Activated T-helper 1 cell treated with anti-CD3 and anti-CD28 coated beads, Interleukin-12 subunit alpha, Interleukin-12 subunit beta, Interleukin-2, Interleukin-4 antibody, amounts not matched to agents 30 ng/mL and 10 ng/mL and 1 ng/mL, durations not matched to agents 14 hours and 24 hours and 36 hours (primary cell): ENCODE measurements around the gene CDH4. TPM values are rescaled to one million over a fixed set of nuclear protein-coding genes. Genes with fewer than 3 reads are reported as not detected.

ENCODE experiments used
- DNase-seq: peaks from one replicate; pipeline ENCODE4 v3.0.0; 2021; ENCODE audit warnings: low spot score
- H3K27ac Mint-ChIP-seq: one replicate; pipeline ENCODE4 v1.8.0; 2021; ENCODE audit warnings: mild to moderate bottlenecking, mixed read lengths
- H3K27me3 Mint-ChIP-seq: one replicate; pipeline ENCODE4 v1.8.0; 2022; ENCODE audit warnings: mild to moderate bottlenecking, moderate library complexity, mixed read lengths; ENCODE audit not compliant: insufficient read depth
- H3K36me3 Mint-ChIP-seq: one replicate; pipeline ENCODE4 v1.8.0; 2021; ENCODE audit warnings: low read depth, mixed read lengths
- H3K4me1 Mint-ChIP-seq: one replicate; pipeline ENCODE4 v1.8.0; 2021; ENCODE audit warnings: low read depth, mixed read lengths
- H3K4me3 Mint-ChIP-seq: one replicate; pipeline ENCODE4 v1.8.0; 2021; ENCODE audit warnings: mild to moderate bottlenecking, moderate library complexity, mixed read lengths
- H3K9me3 Mint-ChIP-seq: one replicate; pipeline ENCODE4 v1.8.0; 2021; ENCODE audit warnings: mixed read lengths
- intact Hi-C: fragments of 100-400 bp; cut with micrococcal nuclease; formaldehyde crosslinking; loops from one replicate; pipeline ENCODE4 v1.15.1; 2024
- total RNA-seq: library from RNA; stranded (reverse); gene quantifications from 2 replicates; pipeline ENCODE4 v1.2.3, GENCODE V29; 2022

CDH4 gene
- total RNA-seq, 1 donor from 2014 or later, result not detected

- no peaks in the 10 kb centered on the region for H3K36me3 Mint-ChIP-seq
- no peak overlapping the region for H3K4me3 Mint-ChIP-seq
- H3K9me3 Mint-ChIP-seq, result no peaks in the 10 kb centered on the region
- DNase-seq, result no peak
- H3K4me1 Mint-ChIP-seq, result no peaks in the 10 kb centered on the region
- intact Hi-C loops, result no loop called here
- no peaks in the 10 kb centered on the region for H3K27me3 Mint-ChIP-seq
- no peak overlapping the region for H3K27ac Mint-ChIP-seq
These were observed 285.4 kb downstream of the CDH4 start for GRCh38 chr20:61537239-61538182.

- intact Hi-C loops, result no loop called here
- DNase-seq, result no peak
- Mint-ChIP-seq H3K4me1 (no peaks in the 10 kb centered on the region), H3K27me3 (no peaks in the 10 kb centered on the region), H3K4me3 (no peak overlapping the region), H3K36me3 (no peaks in the 10 kb centered on the region), H3K9me3 (no peaks in the 10 kb centered on the region), H3K27ac (no peak overlapping the region)
These were observed 286.3 kb downstream of the CDH4 start for GRCh38 chr20:61538183-61538942.

DNA sequence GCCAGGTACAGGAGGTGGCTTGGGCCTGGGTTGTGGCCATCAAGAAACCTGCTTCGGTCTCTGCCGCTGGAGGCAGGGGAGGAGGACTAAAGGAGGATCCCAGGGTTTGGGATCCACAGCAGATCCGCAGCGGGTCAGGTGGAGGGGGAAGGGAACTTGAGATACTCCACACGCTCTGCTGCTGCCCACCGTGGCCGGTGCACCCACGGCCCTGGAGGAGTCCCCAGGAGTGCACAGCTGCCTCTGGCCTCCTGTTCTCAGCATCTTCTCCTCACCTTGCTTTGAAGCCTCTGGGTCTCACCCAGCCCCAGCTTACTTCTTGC is 286.8 kb downstream of the CDH4 start:
- Mint-ChIP-seq H3K9me3 (no peaks in the 10 kb centered on the region), H3K4me1 (no peaks in the 10 kb centered on the region), H3K27me3 (no peaks in the 10 kb centered on the region), H3K4me3 (no peak overlapping the region), H3K27ac (no peak overlapping the region), H3K36me3 (no peaks in the 10 kb centered on the region)
- intact Hi-C loops, result no loop called here
- DNase-seq, result no peak

GRCh38 chr20:61539706-61540360 is 287.8 kb downstream of the CDH4 start:
- no peaks in the 10 kb centered on the region for H3K9me3 Mint-ChIP-seq
- intact Hi-C loops, result no loop called here
- no peak overlapping the region for H3K27ac Mint-ChIP-seq
- DNase-seq, result no peak
- H3K27me3 Mint-ChIP-seq, result no peaks in the 10 kb centered on the region
- no peaks in the 10 kb centered on the region for H3K36me3 Mint-ChIP-seq
- H3K4me3 Mint-ChIP-seq, result no peak overlapping the region
- no peaks in the 10 kb centered on the region for H3K4me1 Mint-ChIP-seq

- no peak overlapping the region for H3K27ac Mint-ChIP-seq
- H3K36me3 Mint-ChIP-seq, result no peaks in the 10 kb centered on the region
- no peaks in the 10 kb centered on the region for H3K9me3 Mint-ChIP-seq
- no peaks in the 10 kb centered on the region for H3K4me1 Mint-ChIP-seq
- no peaks in the 10 kb centered on the region for H3K27me3 Mint-ChIP-seq
- no peak overlapping the region for H3K4me3 Mint-ChIP-seq
- intact Hi-C loops, result no loop called here
- no peak for DNase-seq
These were observed 289.5 kb downstream of the CDH4 start for GRCh38 chr20:61541537-61541936.

GRCh38 chr20:61543086-61543485 is 291.0 kb downstream of the CDH4 start:
- intact Hi-C loops, result no loop called here
- no peak for DNase-seq

DNA sequence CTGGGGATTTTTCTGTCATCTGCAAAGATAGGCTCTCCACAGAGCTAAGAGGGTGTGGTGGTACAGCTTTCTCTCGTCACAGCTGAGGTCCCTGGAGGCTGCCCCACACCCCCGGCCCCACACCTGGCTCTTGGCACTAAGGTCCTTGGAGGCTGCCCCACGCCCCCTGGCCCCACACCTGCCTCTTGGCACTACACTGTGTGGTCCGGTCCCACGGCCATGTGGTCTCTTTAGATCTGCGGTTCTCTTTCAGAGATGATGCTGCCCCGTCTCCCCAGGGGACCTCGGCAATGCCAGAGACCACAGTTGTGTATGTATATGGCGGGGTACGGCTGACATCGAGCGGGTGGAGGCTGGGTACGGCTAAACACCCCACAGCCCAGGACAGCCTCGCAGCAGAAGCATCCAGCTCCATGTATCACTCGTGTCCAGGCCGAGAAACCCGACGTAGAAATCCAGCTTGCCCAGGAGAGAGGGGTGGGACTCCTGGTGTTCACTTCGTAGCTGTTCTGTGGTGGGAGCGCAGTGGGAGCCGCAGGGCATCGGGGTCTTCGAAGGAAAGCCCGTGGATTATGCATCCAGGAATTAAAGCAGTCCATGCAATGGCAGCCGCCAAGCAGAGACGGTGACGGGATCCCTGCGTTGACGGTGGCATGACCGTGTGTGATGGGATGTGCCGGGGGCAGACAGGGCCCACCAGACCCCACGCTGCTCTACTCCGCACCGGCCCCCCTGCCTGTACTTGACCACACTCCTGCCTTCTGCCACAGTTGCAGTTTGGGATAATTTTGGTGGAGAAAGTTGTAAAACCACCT is 292.1 kb downstream of the CDH4 start:
- no peaks in the 10 kb centered on the region for H3K9me3 Mint-ChIP-seq
- H3K4me1 Mint-ChIP-seq, result no peaks in the 10 kb centered on the region
- intact Hi-C loops, result no loop called here
- no peaks in the 10 kb centered on the region for H3K36me3 Mint-ChIP-seq
- no peak for DNase-seq
- no peak overlapping the region for H3K4me3 Mint-ChIP-seq
- H3K27me3 Mint-ChIP-seq, result no peaks in the 10 kb centered on the region
- no peak overlapping the region for H3K27ac Mint-ChIP-seq

More at GRCh38 chr20:61543086-61543485, 291.0 kb downstream of the CDH4 start:
- Mint-ChIP-seq H3K27me3 (no peaks in the 10 kb centered on the region), H3K27ac (no peak overlapping the region), H3K9me3 (no peaks in the 10 kb centered on the region), H3K36me3 (no peaks in the 10 kb centered on the region), H3K4me3 (no peak overlapping the region), H3K4me1 (no peaks in the 10 kb centered on the region)

DNA sequence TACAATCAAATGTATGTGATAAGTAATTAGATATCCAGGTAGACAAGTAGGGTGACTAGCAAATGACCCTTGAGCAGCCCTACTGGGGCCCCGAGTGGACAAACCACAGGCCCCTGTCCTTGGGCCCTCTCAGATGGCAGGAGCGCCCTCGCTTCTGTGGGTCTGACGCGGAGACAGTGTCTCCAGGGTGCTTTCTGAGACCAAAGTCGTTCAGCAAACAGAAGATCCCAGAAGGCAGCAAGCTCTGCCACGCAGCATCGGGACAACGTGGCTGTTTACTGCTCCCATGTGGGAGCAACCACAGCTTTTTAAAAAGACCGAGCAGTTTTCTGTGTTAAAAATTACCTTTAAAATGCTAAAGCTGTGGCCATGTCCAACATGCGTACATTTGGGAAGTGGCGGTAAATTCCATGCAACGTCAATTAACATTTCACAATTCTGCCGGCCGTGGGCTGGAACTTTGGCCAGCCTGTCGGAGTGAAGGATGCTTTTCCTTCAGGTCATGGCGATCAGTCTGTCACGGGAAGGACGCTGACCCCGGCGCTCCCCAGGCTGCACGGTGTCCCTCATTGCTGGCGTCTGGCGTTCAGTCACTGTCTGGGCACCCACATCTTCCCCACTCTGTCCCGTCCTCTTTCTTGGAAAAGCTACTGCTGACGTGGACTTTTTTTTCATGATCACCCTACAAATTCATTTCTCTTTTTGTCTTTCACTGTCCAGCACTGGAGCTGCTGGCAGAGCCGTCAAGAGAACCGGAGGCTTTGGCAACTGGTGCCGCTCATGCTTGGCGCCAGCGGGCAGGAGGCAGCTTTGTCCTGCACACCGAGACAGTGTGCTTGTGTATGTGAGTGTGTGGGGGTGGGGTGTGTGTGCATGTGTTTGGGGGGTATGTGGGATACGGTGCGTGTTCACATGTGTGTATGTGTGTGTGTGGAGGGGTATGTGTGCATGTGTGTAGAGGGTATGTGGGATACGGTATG is 293.1 kb downstream of the CDH4 start:
- Mint-ChIP-seq H3K4me3 (no peak overlapping the region), H3K27me3 (no peaks in the 10 kb centered on the region), H3K27ac (no peak overlapping the region), H3K9me3 (no peaks in the 10 kb centered on the region), H3K36me3 (no peaks in the 10 kb centered on the region), H3K4me1 (no peaks in the 10 kb centered on the region)
- intact Hi-C loops, result no loop called here
- DNase-seq, result no peak

DNA sequence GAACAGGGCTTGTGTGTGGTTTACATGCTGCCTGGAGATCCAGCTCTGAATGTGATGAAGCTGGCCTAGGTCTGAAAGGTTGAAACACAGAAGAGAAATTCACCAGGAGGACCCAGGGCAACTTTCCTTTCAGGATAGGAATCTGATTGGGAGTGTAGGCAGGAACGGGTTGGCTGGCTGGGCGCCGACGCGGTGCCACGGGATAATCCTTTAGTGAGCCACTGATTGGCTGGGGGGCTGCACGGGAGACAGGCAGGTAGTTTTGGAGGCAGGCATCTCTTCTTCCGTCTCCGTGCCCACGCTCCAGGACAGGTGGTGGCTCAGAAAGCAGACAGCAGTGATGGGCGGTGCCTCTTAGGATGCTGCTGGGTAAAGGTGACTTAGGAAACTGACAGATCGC is 294.6 kb downstream of the CDH4 start:
- H3K36me3 Mint-ChIP-seq, result no peaks in the 10 kb centered on the region
- H3K9me3 Mint-ChIP-seq, result peaks cover 5% of the 10 kb centered on the region
- no peaks in the 10 kb centered on the region for H3K27me3 Mint-ChIP-seq
- no peak for DNase-seq
- no peak overlapping the region for H3K4me3 Mint-ChIP-seq
- no peak overlapping the region for H3K27ac Mint-ChIP-seq
- no peaks in the 10 kb centered on the region for H3K4me1 Mint-ChIP-seq
- intact Hi-C loops, result no loop called here

DNA sequence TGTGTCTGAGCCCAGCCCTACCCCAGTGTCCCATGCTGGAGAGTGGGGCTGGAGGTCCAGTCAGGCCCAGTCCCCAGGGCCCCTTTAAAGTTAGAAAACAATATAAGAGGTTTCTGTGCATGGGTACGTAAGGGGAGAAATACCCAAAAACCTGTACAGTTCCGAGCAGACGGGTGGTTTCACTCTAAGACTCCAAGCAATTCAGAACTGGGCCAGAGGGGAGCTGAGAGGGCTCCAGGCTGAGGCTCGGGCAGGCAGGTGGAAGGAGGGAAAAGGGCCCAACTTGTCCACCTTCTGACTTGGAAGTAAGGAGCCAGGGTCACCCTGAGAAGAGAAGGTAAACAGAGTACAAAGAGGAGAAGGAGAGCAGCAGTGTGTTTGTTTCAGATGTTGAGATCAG is 296.0 kb downstream of the CDH4 start:
- Mint-ChIP-seq H3K27me3 (no peaks in the 10 kb centered on the region), H3K4me1 (no peaks in the 10 kb centered on the region), H3K4me3 (no peak overlapping the region), H3K9me3 (peaks cover 8% of the 10 kb centered on the region), H3K27ac (no peak overlapping the region), H3K36me3 (no peaks in the 10 kb centered on the region)
- intact Hi-C loops, result no loop called here
- DNase-seq, result no peak

GRCh38 chr20:61549865-61550264 is 297.8 kb downstream of the CDH4 start:
- H3K27me3 Mint-ChIP-seq, result no peaks in the 10 kb centered on the region
- intact Hi-C loops, result no loop called here
- no peak for DNase-seq
- no peak overlapping the region for H3K4me3 Mint-ChIP-seq
- H3K4me1 Mint-ChIP-seq, result no peaks in the 10 kb centered on the region
- H3K36me3 Mint-ChIP-seq, result no peaks in the 10 kb centered on the region
- no peak overlapping the region for H3K27ac Mint-ChIP-seq
- H3K9me3 Mint-ChIP-seq, result peaks cover 8% of the 10 kb centered on the region

GRCh38 chr20:61551401-61551800 is 299.3 kb downstream of the CDH4 start:
- H3K27ac Mint-ChIP-seq, result no peak overlapping the region
- intact Hi-C loops, result no loop called here
- peaks cover 8% of the 10 kb centered on the region for H3K9me3 Mint-ChIP-seq
- H3K27me3 Mint-ChIP-seq, result no peaks in the 10 kb centered on the region
- no peak overlapping the region for H3K4me3 Mint-ChIP-seq
- H3K4me1 Mint-ChIP-seq, result no peaks in the 10 kb centered on the region
- DNase-seq, result no peak
- H3K36me3 Mint-ChIP-seq, result no peaks in the 10 kb centered on the region
